ENCODE results near the gene RPP14. TPM values are rescaled to one million over a fixed set of nuclear protein-coding genes. Genes with fewer than 3 reads are reported as not detected.
A peak's percentile ranks its signal among the peaks of the same experiment; 100 is the strongest.

Gene RPP14
- total RNA-seq, 1 experiment from 2014 or later = 7.6 TPM

DNA sequence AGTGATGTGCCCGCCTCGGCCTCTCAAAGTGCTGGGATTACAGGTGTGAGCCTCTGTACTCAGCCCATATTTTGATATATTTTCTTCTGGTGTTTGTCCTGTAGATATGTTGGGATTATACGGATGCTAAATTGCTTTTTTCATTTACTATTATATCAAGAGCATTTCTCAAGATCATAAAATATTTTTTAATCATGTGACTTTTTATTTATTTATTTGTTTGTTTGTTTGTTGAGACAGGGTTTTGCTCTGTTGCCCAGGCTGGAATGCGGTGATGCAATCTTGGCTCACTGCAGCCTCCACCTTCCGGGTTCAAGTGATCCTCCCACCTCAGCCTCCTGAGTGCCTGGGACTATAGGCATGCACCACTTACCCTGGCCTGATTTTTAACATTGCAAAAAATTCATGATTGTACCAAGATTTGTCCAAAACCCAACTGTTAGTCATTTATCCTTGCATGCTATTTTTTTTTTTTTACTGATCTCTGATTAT is 23.9 kb downstream of the RPP14 start:
- H4K20me1 ChIP-seq (ENCODE audit: insufficient read depth, low read depth, low read length) = no peaks in the 10 kb centered on the region
- no peaks in the 10 kb centered on the region for H3K27me3 ChIP-seq (ENCODE audit: low read length)
- H3K36me3 ChIP-seq (ENCODE audit: insufficient read depth, low read length) = 0 out of 2 replicates have a peak, but pooled peaks cover 6% of the 10 kb centered on the region
- H3K79me2 ChIP-seq (ENCODE audit: low read length) = peaks cover 34% of the 10 kb centered on the region
- no peaks in the 10 kb centered on the region for H3K9me3 ChIP-seq (ENCODE audit: low read length)
- no peak overlapping the region for H3K4me3 ChIP-seq (ENCODE audit: low read length)
- H3K9me2 ChIP-seq (replicated peaks; ENCODE audit: insufficient read depth, low read length) = no peaks in the 10 kb centered on the region
- H2AFZ ChIP-seq (ENCODE audit: low read length) = no peak overlapping the region
- no peak overlapping the region for H3K9ac ChIP-seq (ENCODE audit: low read length)
- peak overlapping the region; percentile 96 for H3K4me2 ChIP-seq (ENCODE audit: low read depth, low read length, poor library complexity, severe bottlenecking)
- DNase-seq = no peak
- peaks cover 53% of the 10 kb centered on the region for H3K4me1 ChIP-seq (ENCODE audit: low read length)
- peak overlapping the region; percentile 100 for H3K27ac ChIP-seq (ENCODE audit: low read length)

DNA sequence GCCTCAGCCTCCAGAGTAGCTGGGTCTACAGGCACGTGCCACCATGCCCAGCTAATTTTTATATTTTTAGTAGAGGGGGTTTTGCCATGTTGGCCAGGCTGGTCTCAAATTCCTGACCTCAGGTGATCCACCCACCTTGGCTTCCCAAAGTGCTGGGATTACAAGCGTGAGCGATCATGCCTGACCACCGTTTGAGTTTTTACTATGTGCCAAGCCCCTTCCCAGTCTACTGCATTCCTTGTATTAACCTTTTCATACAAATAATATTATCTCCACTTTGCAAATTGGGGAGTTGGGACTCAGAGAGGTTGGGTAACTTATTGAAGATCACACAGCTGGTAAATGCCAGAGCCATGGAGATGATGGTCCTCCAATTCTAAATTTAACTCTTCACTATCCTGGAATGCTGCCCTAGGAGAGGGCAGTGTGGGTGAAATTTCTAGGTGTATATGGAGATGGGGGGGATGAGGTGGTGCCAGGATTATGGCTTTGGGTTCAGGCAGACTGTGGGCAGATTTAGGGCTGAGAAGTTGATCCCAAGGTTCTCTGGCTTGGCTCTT is 25.6 kb downstream of the RPP14 start:
- H3K27me3 ChIP-seq (ENCODE audit: low read length) = no peaks in the 10 kb centered on the region
- H3K9me2 ChIP-seq (replicated peaks; ENCODE audit: insufficient read depth, low read length) = no peaks in the 10 kb centered on the region
- peak overlapping the region; percentile 97 for H3K9ac ChIP-seq (ENCODE audit: low read length)
- peak overlapping the region; percentile 86 for H3K4me3 ChIP-seq (ENCODE audit: low read length)
- H3K27ac ChIP-seq (ENCODE audit: low read length) = peak overlapping the region; percentile 100
- H4K20me1 ChIP-seq (ENCODE audit: insufficient read depth, low read depth, low read length) = no peaks in the 10 kb centered on the region
- H3K9me3 ChIP-seq (ENCODE audit: low read length) = no peaks in the 10 kb centered on the region
- H3K79me2 ChIP-seq (ENCODE audit: low read length) = peaks cover 50% of the 10 kb centered on the region
- peaks cover 18% of the 10 kb centered on the region for H3K36me3 ChIP-seq (ENCODE audit: insufficient read depth, low read length)
- DNase-seq = no peak
- H3K4me2 ChIP-seq (ENCODE audit: low read depth, low read length, poor library complexity, severe bottlenecking) = peak overlapping the region; percentile 96
- H3K4me1 ChIP-seq (ENCODE audit: low read length) = peaks cover 61% of the 10 kb centered on the region
- no peak overlapping the region for H2AFZ ChIP-seq (ENCODE audit: low read length)

DNA sequence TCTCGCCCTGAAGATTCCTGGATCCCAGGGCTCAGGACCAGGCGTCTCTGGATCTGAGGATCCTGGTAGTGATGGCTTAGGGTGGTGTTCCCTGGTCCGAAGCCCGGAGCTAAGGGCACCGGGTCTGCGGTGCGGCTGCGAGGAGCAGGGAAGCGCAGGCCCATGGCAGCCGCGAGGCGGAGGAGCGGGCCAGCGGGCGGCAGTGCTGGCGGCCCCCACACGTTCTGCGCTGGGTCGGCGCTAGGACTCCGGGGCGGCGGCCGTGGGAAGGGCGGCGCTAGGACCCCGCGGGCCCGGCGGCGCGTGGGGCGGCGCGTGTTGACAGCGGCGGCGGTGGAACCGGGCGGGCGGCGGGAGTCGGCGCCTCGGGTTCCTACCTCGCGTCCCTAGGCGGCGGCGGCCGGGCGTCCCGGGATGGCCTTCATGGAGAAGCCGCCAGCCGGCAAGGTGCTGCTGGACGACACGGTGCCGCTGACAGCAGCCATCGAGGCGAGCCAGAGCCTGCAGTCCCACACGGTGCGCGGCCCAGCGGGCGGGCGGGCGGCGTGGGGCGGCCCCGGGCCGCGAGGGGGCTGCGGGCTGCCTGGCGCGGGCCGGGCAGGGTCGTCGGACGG is 26.6 kb downstream of the RPP14 start, which contains the start of gene PXK:
Gene PXK, plus strand, starts transcription at position 318 of the 614 bp plus-strand sequence. Its CDS starts 97 bp downstream, at position 415.
- Histone ChIP-seq H3K36me3 (ENCODE audit: insufficient read depth, low read length) (peaks cover 28% of the 10 kb centered on the region), H3K79me2 (ENCODE audit: low read length) (peaks cover 60% of the 10 kb centered on the region), H2AFZ (ENCODE audit: low read length) (peak within 1 kb of the TSS; percentile 67; the same call in 1 of the 2 replicates), H3K4me2 (ENCODE audit: low read depth, low read length, poor library complexity, severe bottlenecking) (peak within 1 kb of the TSS; percentile 96), H3K4me1 (ENCODE audit: low read length) (peaks cover 65% of the 10 kb centered on the region), H3K9me2 (replicated peaks; ENCODE audit: insufficient read depth, low read length) (no peaks in the 10 kb centered on the region), H3K4me3 (ENCODE audit: low read length) (peak within 1 kb of the TSS; percentile 86), H3K27ac (ENCODE audit: low read length) (peak within 1 kb of the TSS; percentile 100), H3K27me3 (ENCODE audit: low read length) (no peaks in the 10 kb centered on the region), H4K20me1 (ENCODE audit: insufficient read depth, low read depth, low read length) (no peaks in the 10 kb centered on the region), H3K9ac (ENCODE audit: low read length) (peak within 1 kb of the TSS; percentile 97), H3K9me3 (ENCODE audit: low read length) (no peaks in the 10 kb centered on the region)
- peak; percentile 93 for DNase-seq

DNA sequence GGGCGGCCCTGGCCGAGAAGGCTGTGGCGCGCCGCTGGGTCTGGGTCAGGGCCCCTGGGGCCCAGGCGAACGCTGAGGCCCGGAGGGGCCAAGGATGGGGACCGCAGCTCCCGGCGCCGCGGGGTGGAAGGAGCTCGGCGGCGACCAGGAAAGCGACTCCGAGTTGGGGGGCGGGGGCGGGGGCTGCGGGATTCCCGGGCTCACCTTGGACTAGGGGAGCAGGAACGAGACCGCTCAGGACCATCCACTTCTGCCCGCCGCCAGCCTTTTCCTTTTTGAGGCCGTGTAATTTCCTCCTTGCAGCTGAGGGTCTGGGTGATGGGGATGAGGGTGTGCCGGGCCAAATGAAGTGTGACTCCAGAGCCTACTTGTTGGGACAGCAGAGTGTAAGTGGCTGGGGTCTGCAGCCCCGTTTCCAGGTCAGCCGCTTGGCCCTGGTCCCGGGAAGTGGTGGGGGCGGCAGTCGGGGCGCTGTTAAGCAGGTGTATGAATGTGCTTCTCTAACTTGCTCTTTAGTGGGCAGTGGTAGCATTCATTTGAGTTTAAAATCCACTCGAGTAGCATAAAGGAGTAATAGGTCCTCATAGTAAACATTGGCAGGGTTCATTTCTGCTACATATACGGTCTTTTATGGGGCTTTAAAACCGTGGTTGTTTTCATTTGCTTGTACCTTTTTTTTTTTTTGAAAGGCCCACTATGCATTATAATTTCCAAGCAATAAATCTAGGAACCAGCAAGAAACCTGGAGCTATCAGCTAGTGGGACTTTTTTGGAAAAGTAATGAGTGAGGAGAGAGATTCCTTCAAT is 27.4 kb downstream of the RPP14 start:
- Histone ChIP-seq H3K9me2 (replicated peaks; ENCODE audit: insufficient read depth, low read length) (no peaks in the 10 kb centered on the region), H3K4me1 (ENCODE audit: low read length) (peaks cover 72% of the 10 kb centered on the region), H3K4me2 (ENCODE audit: low read depth, low read length, poor library complexity, severe bottlenecking) (peak overlapping the region; percentile 93), H3K27ac (ENCODE audit: low read length) (peak overlapping the region; percentile 100), H3K27me3 (ENCODE audit: low read length) (no peaks in the 10 kb centered on the region), H2AFZ (ENCODE audit: low read length) (no peak overlapping the region), H3K4me3 (ENCODE audit: low read length) (peak overlapping the region; percentile 86), H3K9me3 (ENCODE audit: low read length) (no peaks in the 10 kb centered on the region), H3K9ac (ENCODE audit: low read length) (peak overlapping the region; percentile 97), H4K20me1 (ENCODE audit: insufficient read depth, low read depth, low read length) (no peaks in the 10 kb centered on the region), H3K36me3 (ENCODE audit: insufficient read depth, low read length) (peaks cover 32% of the 10 kb centered on the region), H3K79me2 (ENCODE audit: low read length) (peaks cover 67% of the 10 kb centered on the region)
- peak; percentile 72 for DNase-seq

DNA sequence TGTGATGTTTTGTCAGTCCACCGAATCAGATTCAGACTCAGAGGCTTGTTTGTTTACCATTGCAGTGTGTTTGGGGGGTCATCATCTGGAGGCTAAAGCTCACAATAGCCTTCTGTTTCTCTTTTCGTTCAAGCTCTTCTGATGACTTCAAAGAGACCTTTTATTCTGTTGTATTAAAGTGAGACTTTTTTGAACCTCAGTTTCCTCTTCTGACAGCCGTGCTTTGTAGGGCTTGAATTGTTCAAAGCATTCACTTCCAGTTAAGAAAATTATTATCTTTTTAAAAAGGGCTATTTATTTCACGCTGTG is 27.9 kb downstream of the RPP14 start:
- peaks cover 34% of the 10 kb centered on the region for H3K36me3 ChIP-seq (ENCODE audit: insufficient read depth, low read length)
- no peaks in the 10 kb centered on the region for H3K27me3 ChIP-seq (ENCODE audit: low read length)
- H3K4me3 ChIP-seq (ENCODE audit: low read length) = peak overlapping the region; percentile 86
- H3K9me2 ChIP-seq (replicated peaks; ENCODE audit: insufficient read depth, low read length) = no peaks in the 10 kb centered on the region
- no peak overlapping the region for H2AFZ ChIP-seq (ENCODE audit: low read length)
- peaks cover 72% of the 10 kb centered on the region for H3K79me2 ChIP-seq (ENCODE audit: low read length)
- peak overlapping the region; percentile 100 for H3K27ac ChIP-seq (ENCODE audit: low read length)
- H4K20me1 ChIP-seq (ENCODE audit: insufficient read depth, low read depth, low read length) = no peaks in the 10 kb centered on the region
- H3K9me3 ChIP-seq (ENCODE audit: low read length) = no peaks in the 10 kb centered on the region
- DNase-seq = peak; percentile 57
- peak overlapping the region; percentile 93 for H3K4me2 ChIP-seq (ENCODE audit: low read depth, low read length, poor library complexity, severe bottlenecking)
- H3K9ac ChIP-seq (ENCODE audit: low read length) = peak overlapping the region; percentile 97
- peaks cover 77% of the 10 kb centered on the region for H3K4me1 ChIP-seq (ENCODE audit: low read length)

DNA sequence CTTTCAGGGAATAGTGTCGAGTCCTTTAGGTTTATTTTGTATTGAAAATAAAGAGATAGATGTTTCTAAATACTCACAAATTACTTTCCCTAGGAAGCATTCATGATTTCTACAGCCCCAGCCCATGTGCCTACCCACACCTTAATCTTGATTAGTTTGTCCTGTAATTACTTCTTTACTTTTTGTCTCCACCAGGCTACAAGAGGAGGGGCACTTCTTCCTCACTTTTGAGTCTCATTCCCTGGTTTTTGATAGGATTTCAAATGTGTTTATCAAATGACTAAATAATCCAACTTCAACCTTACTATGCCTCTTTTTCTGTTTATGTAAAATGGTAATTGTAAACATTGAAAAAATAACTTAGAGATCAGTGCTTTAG is 28.4 kb downstream of the RPP14 start:
- Histone ChIP-seq H3K9ac (ENCODE audit: low read length) (peak overlapping the region; percentile 97), H2AFZ (ENCODE audit: low read length) (no peak overlapping the region)

DNA sequence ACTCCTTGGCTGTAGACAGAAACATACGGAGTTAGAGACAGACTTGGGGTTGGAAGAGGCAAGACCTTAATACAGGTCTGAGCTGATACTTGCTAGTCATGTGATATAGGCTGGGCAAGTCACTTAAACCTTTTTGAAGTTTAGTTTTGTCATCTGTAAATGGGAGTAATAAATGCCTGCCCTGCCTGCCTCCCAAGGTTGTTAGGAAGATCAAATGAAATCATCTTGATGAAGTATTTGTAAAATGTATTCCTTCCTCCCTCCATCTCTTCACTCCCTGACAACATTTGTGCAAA is 29.6 kb downstream of the RPP14 start:
- H3K9me2 ChIP-seq (replicated peaks; ENCODE audit: insufficient read depth, low read length) = no peaks in the 10 kb centered on the region
- no peaks in the 10 kb centered on the region for H3K27me3 ChIP-seq (ENCODE audit: low read length)
- H3K4me1 ChIP-seq (ENCODE audit: low read length) = peaks cover 80% of the 10 kb centered on the region
- H3K9ac ChIP-seq (ENCODE audit: low read length) = peak overlapping the region; percentile 97
- H3K4me2 ChIP-seq (ENCODE audit: low read depth, low read length, poor library complexity, severe bottlenecking) = peak overlapping the region; percentile 93
- peak overlapping the region; percentile 100 for H3K27ac ChIP-seq (ENCODE audit: low read length)
- H3K9me3 ChIP-seq (ENCODE audit: low read length) = no peaks in the 10 kb centered on the region
- H4K20me1 ChIP-seq (ENCODE audit: insufficient read depth, low read depth, low read length) = no peaks in the 10 kb centered on the region
- peak overlapping the region; percentile 86 for H3K4me3 ChIP-seq (ENCODE audit: low read length)
- no peak overlapping the region for H2AFZ ChIP-seq (ENCODE audit: low read length)
- H3K79me2 ChIP-seq (ENCODE audit: low read length) = peaks cover 88% of the 10 kb centered on the region
- no peak for DNase-seq
- H3K36me3 ChIP-seq (ENCODE audit: insufficient read depth, low read length) = peaks cover 46% of the 10 kb centered on the region

More for the DNA sequence above, 28.4 kb downstream of the RPP14 start:
- Histone ChIP-seq H3K27me3 (ENCODE audit: low read length) (no peaks in the 10 kb centered on the region), H3K4me2 (ENCODE audit: low read depth, low read length, poor library complexity, severe bottlenecking) (peak overlapping the region; percentile 93), H3K79me2 (ENCODE audit: low read length) (peaks cover 77% of the 10 kb centered on the region), H3K9me2 (replicated peaks; ENCODE audit: insufficient read depth, low read length) (no peaks in the 10 kb centered on the region), H4K20me1 (ENCODE audit: insufficient read depth, low read depth, low read length) (no peaks in the 10 kb centered on the region), H3K4me3 (ENCODE audit: low read length) (peak overlapping the region; percentile 86), H3K9me3 (ENCODE audit: low read length) (no peaks in the 10 kb centered on the region), H3K36me3 (ENCODE audit: insufficient read depth, low read length) (peaks cover 40% of the 10 kb centered on the region), H3K4me1 (ENCODE audit: low read length) (peaks cover 77% of the 10 kb centered on the region), H3K27ac (ENCODE audit: low read length) (peak overlapping the region; percentile 100)
- peak; percentile 52 for DNase-seq
